Measurements from ENCODE around the gene CFAP298. TPM values are rescaled to one million over a fixed set of nuclear protein-coding genes. Genes with fewer than 3 reads are reported as not detected.

The CFAP298 gene
- total and polyA plus RNA-seq, 10 donors, result 22.4 to 34.6 (median 27.7) TPM

- DNase-seq, result no peak
- H3K36me3 ChIP-seq, result no peaks in the 10 kb centered on the region
- H3K27me3 ChIP-seq (replicated peaks in 1 of 7), result no peaks in the 10 kb centered on the region
- H3K4me3 ChIP-seq, result no peak overlapping the region
- WGBS, 5 donors, result 72 to 87% (median 79%) methylated on average over 3 of the region's 3 CpGs
- TF ChIP-seq POLR2AphosphoS5 (IDR thresholded peaks at IDR 0.05), result no peak
- no peak for TF ChIP-seq POLR2A (IDR thresholded peaks at IDR 0.05)
- no peak for TF ChIP-seq CTCF (IDR thresholded peaks at IDR 0.05 in 8 of 11, conservative IDR thresholded peaks at IDR 0.05 in 3 of 11)
- H3K27ac ChIP-seq, result no peak overlapping the region
- intact Hi-C loops (cut with DNase I; ENCODE audit: low total_unique reads), result no loop called here
- H3K9me3 ChIP-seq, result no peaks in the 10 kb centered on the region
- no peaks in the 10 kb centered on the region for H3K4me1 ChIP-seq
These were observed 54.1 kb downstream of the CFAP298 start for GRCh38 chr21:32558106-32558505.

GRCh38 chr21:32554832-32555638 lies 57.1 kb downstream of the CFAP298 start:
- intact Hi-C loops (cut with DNase I; ENCODE audit: low total_unique reads), result no loop called here
- Histone ChIP-seq H3K4me1 (no peaks in the 10 kb centered on the region), H3K36me3 (no peaks in the 10 kb centered on the region), H3K27me3 (replicated peaks in 1 of 7) (no peaks in the 10 kb centered on the region), H3K27ac (no peak overlapping the region), H3K9me3 (no peaks in the 10 kb centered on the region), H3K4me3 (no peak overlapping the region)
- TF ChIP-seq POLR2AphosphoS5 (IDR thresholded peaks at IDR 0.05), result no peak
- TF ChIP-seq CTCF (IDR thresholded peaks at IDR 0.05 in 8 of 11, conservative IDR thresholded peaks at IDR 0.05 in 3 of 11), result no peak
- TF ChIP-seq POLR2A (IDR thresholded peaks at IDR 0.05), result no peak
- WGBS, 5 donors, result 91 to 97% (median 92%) methylated on average over 4 of the region's 4 CpGs
- DNase-seq, result no peak

- no peak overlapping the region for H3K27ac ChIP-seq
- no peaks in the 10 kb centered on the region for H3K36me3 ChIP-seq
- 84 to 91% (median 91%) methylated on average over 3 of the region's 3 CpGs for WGBS, 5 donors
- H3K9me3 ChIP-seq, result no peaks in the 10 kb centered on the region
- H3K4me1 ChIP-seq, result peaks cover 0 to 4% (median 0%) of the 10 kb centered on the region in 6 donors
- no peak overlapping the region for H3K4me3 ChIP-seq
- TF ChIP-seq POLR2AphosphoS5 (IDR thresholded peaks at IDR 0.05) (no peak), CTCF (IDR thresholded peaks at IDR 0.05 in 8 of 11, conservative IDR thresholded peaks at IDR 0.05 in 3 of 11) (no peak), POLR2A (IDR thresholded peaks at IDR 0.05) (no peak)
- intact Hi-C loops (cut with DNase I; ENCODE audit: low total_unique reads), result no loop called here
- no peak for DNase-seq
- no peaks in the 10 kb centered on the region for H3K27me3 ChIP-seq (replicated peaks in 1 of 7)
These were observed 62.3 kb downstream of the CFAP298 start for GRCh38 chr21:32549886-32550285.

GRCh38 chr21:32549440-32549839 lies 62.7 kb downstream of the CFAP298 start:
- peaks cover 0 to 4% (median 0%) of the 10 kb centered on the region in 6 donors for H3K4me1 ChIP-seq
- H3K27me3 ChIP-seq (replicated peaks in 1 of 7), result no peaks in the 10 kb centered on the region
- TF ChIP-seq CTCF (IDR thresholded peaks at IDR 0.05 in 8 of 11, conservative IDR thresholded peaks at IDR 0.05 in 3 of 11), result no peak
- TF ChIP-seq POLR2A (IDR thresholded peaks at IDR 0.05), result no peak
- no peak for TF ChIP-seq POLR2AphosphoS5 (IDR thresholded peaks at IDR 0.05)
- H3K27ac ChIP-seq, result no peak overlapping the region
- H3K4me3 ChIP-seq, result no peak overlapping the region
- H3K36me3 ChIP-seq, result no peaks in the 10 kb centered on the region
- intact Hi-C loops (cut with DNase I; ENCODE audit: low total_unique reads), result no loop called here
- 7 to 39% (median 15%) methylated on average over 1 of the region's 1 CpG for WGBS, 5 donors
- no peak for DNase-seq
- H3K9me3 ChIP-seq, result no peaks in the 10 kb centered on the region

Measured in spleen (tissue), 11 donors.